ENCODE results near the gene C1QTNF1.

Gene C1QTNF1

GRCh38 chr17:79075446-79075750, 51.4 kb downstream of the C1QTNF1 start:
- DNase-seq (ENCODE audit: insufficient read length, low spot score) (peak; percentile 25), FAIRE-seq (no peak)
- no peak for TF ChIP-seq TAF1 (IDR thresholded peaks at IDR 0.05; ENCODE audit: low read depth, low read length)
- TF ChIP-seq PAX5 (IDR thresholded peaks at IDR 0.05; ENCODE audit: insufficient read depth, low read length, severe bottlenecking) = no peak
- no peak for TF ChIP-seq POLR2AphosphoS5 (IDR thresholded peaks at IDR 0.05; ENCODE audit: low read depth, low read length)
- no peak for TF ChIP-seq POU2F2 (IDR thresholded peaks at IDR 0.05; ENCODE audit: low read depth, low read length)

GRCh38 chr17:79075861-79076406, 52.0 kb downstream of the C1QTNF1 start:
- no peak for TF ChIP-seq POLR2AphosphoS5 (IDR thresholded peaks at IDR 0.05; ENCODE audit: low read depth, low read length)
- TF ChIP-seq SPI1 (IDR thresholded peaks at IDR 0.05; ENCODE audit: low read depth, low read length) = no peak
- TF ChIP-seq POU2F2 (IDR thresholded peaks at IDR 0.05; ENCODE audit: low read depth, low read length) = no peak
- no peak for TF ChIP-seq TAF1 (IDR thresholded peaks at IDR 0.05; ENCODE audit: low read depth, low read length)
- TF ChIP-seq POLR2A (IDR thresholded peaks at IDR 0.05; ENCODE audit: low read depth, low read length) = no peak
- no peak for TF ChIP-seq PAX5 (IDR thresholded peaks at IDR 0.05; ENCODE audit: insufficient read depth, low read length, severe bottlenecking)
- DNase-seq (ENCODE audit: insufficient read length, low spot score) (no peak), FAIRE-seq (no peak)

- FAIRE-seq (no peak), DNase-seq (ENCODE audit: insufficient read length, low spot score) (no peak)
- no peak for TF ChIP-seq POU2F2 (IDR thresholded peaks at IDR 0.05; ENCODE audit: low read depth, low read length)
- TF ChIP-seq SPI1 (IDR thresholded peaks at IDR 0.05; ENCODE audit: low read depth, low read length) = no peak
- no peak for TF ChIP-seq PAX5 (IDR thresholded peaks at IDR 0.05; ENCODE audit: insufficient read depth, low read length, severe bottlenecking)
- TF ChIP-seq TAF1 (IDR thresholded peaks at IDR 0.05; ENCODE audit: low read depth, low read length) = no peak
- TF ChIP-seq POLR2A (IDR thresholded peaks at IDR 0.05; ENCODE audit: low read depth, low read length) = no peak
- no peak for TF ChIP-seq POLR2AphosphoS5 (IDR thresholded peaks at IDR 0.05; ENCODE audit: low read depth, low read length)
Measured at GRCh38 chr17:79077587-79077986, 53.6 kb downstream of the C1QTNF1 start.

- no peak for DNase-seq (ENCODE audit: insufficient read length, low spot score)
- no peak for FAIRE-seq
- TF ChIP-seq PAX5 (IDR thresholded peaks at IDR 0.05; ENCODE audit: insufficient read depth, low read length, severe bottlenecking) = no peak
- no peak for TF ChIP-seq TAF1 (IDR thresholded peaks at IDR 0.05; ENCODE audit: low read depth, low read length)
- TF ChIP-seq POLR2AphosphoS5 (IDR thresholded peaks at IDR 0.05; ENCODE audit: low read depth, low read length) = no peak
- TF ChIP-seq SPI1 (IDR thresholded peaks at IDR 0.05; ENCODE audit: low read depth, low read length) = no peak
- TF ChIP-seq POU2F2 (IDR thresholded peaks at IDR 0.05; ENCODE audit: low read depth, low read length) = no peak
- no peak for TF ChIP-seq POLR2A (IDR thresholded peaks at IDR 0.05; ENCODE audit: low read depth, low read length)
Measured at GRCh38 chr17:79078476-79079190, 54.7 kb downstream of the C1QTNF1 start.

GRCh38 chr17:79079421-79080200, 55.6 kb downstream of the C1QTNF1 start:
- DNase-seq (ENCODE audit: insufficient read length, low spot score) = no peak
- TF ChIP-seq POU2F2 (IDR thresholded peaks at IDR 0.05; ENCODE audit: low read depth, low read length) (no peak), TAF1 (IDR thresholded peaks at IDR 0.05; ENCODE audit: low read depth, low read length) (no peak), SPI1 (IDR thresholded peaks at IDR 0.05; ENCODE audit: low read depth, low read length) (no peak), PAX5 (IDR thresholded peaks at IDR 0.05; ENCODE audit: insufficient read depth, low read length, severe bottlenecking) (no peak), POLR2A (IDR thresholded peaks at IDR 0.05; ENCODE audit: low read depth, low read length) (no peak), POLR2AphosphoS5 (IDR thresholded peaks at IDR 0.05; ENCODE audit: low read depth, low read length) (no peak)
- FAIRE-seq = no peak

GRCh38 chr17:79080349-79080748, 56.4 kb downstream of the C1QTNF1 start:
- TF ChIP-seq TAF1 (IDR thresholded peaks at IDR 0.05; ENCODE audit: low read depth, low read length) = no peak
- no peak for TF ChIP-seq SPI1 (IDR thresholded peaks at IDR 0.05; ENCODE audit: low read depth, low read length)
- no peak for TF ChIP-seq POLR2AphosphoS5 (IDR thresholded peaks at IDR 0.05; ENCODE audit: low read depth, low read length)
- no peak for TF ChIP-seq PAX5 (IDR thresholded peaks at IDR 0.05; ENCODE audit: insufficient read depth, low read length, severe bottlenecking)
- no peak for TF ChIP-seq POLR2A (IDR thresholded peaks at IDR 0.05; ENCODE audit: low read depth, low read length)
- no peak for TF ChIP-seq POU2F2 (IDR thresholded peaks at IDR 0.05; ENCODE audit: low read depth, low read length)
- DNase-seq (ENCODE audit: insufficient read length, low spot score) = no peak
- no peak for FAIRE-seq

- TF ChIP-seq TAF1 (IDR thresholded peaks at IDR 0.05; ENCODE audit: low read depth, low read length) = no peak
- no peak for TF ChIP-seq PAX5 (IDR thresholded peaks at IDR 0.05; ENCODE audit: insufficient read depth, low read length, severe bottlenecking)
- no peak for TF ChIP-seq SPI1 (IDR thresholded peaks at IDR 0.05; ENCODE audit: low read depth, low read length)
- no peak for TF ChIP-seq POU2F2 (IDR thresholded peaks at IDR 0.05; ENCODE audit: low read depth, low read length)
- DNase-seq (ENCODE audit: insufficient read length, low spot score) (no peak), FAIRE-seq (no peak)
Measured at GRCh38 chr17:79080761-79081290, 56.9 kb downstream of the C1QTNF1 start.

GRCh38 chr17:79081571-79082276, 57.8 kb downstream of the C1QTNF1 start:
- TF ChIP-seq SPI1 (IDR thresholded peaks at IDR 0.05; ENCODE audit: low read depth, low read length) (no peak), POU2F2 (IDR thresholded peaks at IDR 0.05; ENCODE audit: low read depth, low read length) (no peak), TAF1 (IDR thresholded peaks at IDR 0.05; ENCODE audit: low read depth, low read length) (no peak), PAX5 (IDR thresholded peaks at IDR 0.05; ENCODE audit: insufficient read depth, low read length, severe bottlenecking) (no peak), POLR2A (IDR thresholded peaks at IDR 0.05; ENCODE audit: low read depth, low read length) (no peak), POLR2AphosphoS5 (IDR thresholded peaks at IDR 0.05; ENCODE audit: low read depth, low read length) (no peak)
- FAIRE-seq = no peak
- no peak for DNase-seq (ENCODE audit: insufficient read length, low spot score)

Measured in GM12891 (cell line).